ENCODE data around the gene UBALD2.

- TF ChIP-seq EP300 (conservative IDR thresholded peaks at IDR 0.05; ENCODE audit: poor library complexity, severe bottlenecking) (no peak), CTCF (IDR thresholded peaks at IDR 0.05; ENCODE audit: poor library complexity, severe bottlenecking) (no peak)
Observed at GRCh38 chr17:76219670-76220383, 45.3 kb upstream of the UBALD2 start.
